ENCODE data around the gene UAP1. TPM values are rescaled to one million over a fixed set of nuclear protein-coding genes. Genes with fewer than 3 reads are reported as not detected.

Gene UAP1
- total RNA-seq, 3 donors from 2014 or later: 91.4 to 123 (median 116) TPM

- DNase-seq (no peak), ATAC-seq (no peak)
- TF ChIP-seq, protein P1, sequence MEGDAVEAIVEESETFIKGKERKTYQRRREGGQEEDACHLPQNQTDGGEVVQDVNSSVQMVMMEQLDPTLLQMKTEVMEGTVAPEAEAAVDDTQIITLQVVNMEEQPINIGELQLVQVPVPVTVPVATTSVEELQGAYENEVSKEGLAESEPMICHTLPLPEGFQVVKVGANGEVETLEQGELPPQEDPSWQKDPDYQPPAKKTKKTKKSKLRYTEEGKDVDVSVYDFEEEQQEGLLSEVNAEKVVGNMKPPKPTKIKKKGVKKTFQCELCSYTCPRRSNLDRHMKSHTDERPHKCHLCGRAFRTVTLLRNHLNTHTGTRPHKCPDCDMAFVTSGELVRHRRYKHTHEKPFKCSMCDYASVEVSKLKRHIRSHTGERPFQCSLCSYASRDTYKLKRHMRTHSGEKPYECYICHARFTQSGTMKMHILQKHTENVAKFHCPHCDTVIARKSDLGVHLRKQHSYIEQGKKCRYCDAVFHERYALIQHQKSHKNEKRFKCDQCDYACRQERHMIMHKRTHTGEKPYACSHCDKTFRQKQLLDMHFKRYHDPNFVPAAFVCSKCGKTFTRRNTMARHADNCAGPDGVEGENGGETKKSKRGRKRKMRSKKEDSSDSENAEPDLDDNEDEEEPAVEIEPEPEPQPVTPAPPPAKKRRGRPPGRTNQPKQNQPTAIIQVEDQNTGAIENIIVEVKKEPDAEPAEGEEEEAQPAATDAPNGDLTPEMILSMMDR (IDR thresholded peaks at IDR 0.05): no peak
- intact Hi-C loops (cut with DNase I, micrococcal nuclease): no loop called here
- H3K9me3 ChIP-seq: no peaks in the 10 kb centered on the region
- H3K36me3 ChIP-seq (ENCODE audit: low read depth): no peaks in the 10 kb centered on the region
- H3K4me3 ChIP-seq: no peak overlapping the region
- peaks cover 5% of the 10 kb centered on the region for H3K4me1 ChIP-seq (ENCODE audit: low read depth)
These were observed 7.3 kb upstream of the UAP1 start for GRCh38 chr1:162554258-162554657.

- Histone ChIP-seq H3K4me3 (no peak overlapping the region), H3K36me3 (ENCODE audit: low read depth) (peaks cover 3% of the 10 kb centered on the region), H3K9me3 (no peaks in the 10 kb centered on the region), H3K4me1 (ENCODE audit: low read depth) (peaks cover 13% of the 10 kb centered on the region)
- TF ChIP-seq, protein P1 (IDR thresholded peaks at IDR 0.05): no peak
- ATAC-seq (peak; percentile 23), DNase-seq (peak in 1 of 3 donors; percentile 91)
- intact Hi-C loops (cut with DNase I, micrococcal nuclease): no loop called here
These were observed 4.0 kb upstream of the UAP1 start for GRCh38 chr1:162557536-162557935.

DNA sequence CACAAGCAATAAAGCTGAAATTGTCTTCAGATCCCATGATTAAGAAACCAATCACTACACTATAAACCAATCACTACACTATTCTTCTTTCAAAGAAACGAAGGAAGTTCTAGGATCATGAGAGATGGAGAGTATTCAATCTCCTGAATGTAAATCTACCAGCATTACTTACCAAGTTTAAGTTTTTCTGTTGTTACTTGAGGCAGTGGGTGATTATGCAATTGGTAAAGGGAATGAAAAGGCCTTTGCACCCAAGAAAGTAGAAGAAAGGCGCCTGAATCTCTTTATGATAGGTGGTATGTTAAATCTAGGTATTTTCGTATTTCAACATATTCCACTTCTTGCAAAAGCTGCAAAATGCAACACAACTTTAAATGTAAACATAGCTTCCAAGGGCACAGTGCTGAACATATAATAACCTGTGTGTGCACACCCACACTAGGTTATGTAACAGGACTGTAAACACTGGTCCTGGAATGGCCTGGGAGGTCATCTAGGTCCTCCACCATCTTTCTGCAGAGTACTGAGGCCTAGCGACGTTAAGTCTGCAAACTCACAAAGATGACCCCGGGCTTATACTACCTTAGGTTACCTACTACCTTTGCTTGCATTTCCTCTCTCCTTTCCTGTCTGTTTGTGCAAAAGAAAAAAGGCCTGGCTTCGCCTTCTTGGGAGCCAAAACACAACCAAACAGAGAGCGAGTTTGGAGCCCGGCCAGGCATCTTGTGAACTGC is 1.1 kb upstream of the UAP1 start:
- Histone ChIP-seq H3K9me3 (no peaks in the 10 kb centered on the region), H3K4me1 (ENCODE audit: low read depth) (peaks cover 37% of the 10 kb centered on the region), H3K4me3 (peak overlapping the region; percentile 87), H3K36me3 (ENCODE audit: low read depth) (peaks cover 3% of the 10 kb centered on the region)
- ATAC-seq (peak; percentile 39), DNase-seq (no peak)
- intact Hi-C loops (cut with DNase I, micrococcal nuclease): no loop called here
- TF ChIP-seq, protein P1 (IDR thresholded peaks at IDR 0.05): no peak

DNA sequence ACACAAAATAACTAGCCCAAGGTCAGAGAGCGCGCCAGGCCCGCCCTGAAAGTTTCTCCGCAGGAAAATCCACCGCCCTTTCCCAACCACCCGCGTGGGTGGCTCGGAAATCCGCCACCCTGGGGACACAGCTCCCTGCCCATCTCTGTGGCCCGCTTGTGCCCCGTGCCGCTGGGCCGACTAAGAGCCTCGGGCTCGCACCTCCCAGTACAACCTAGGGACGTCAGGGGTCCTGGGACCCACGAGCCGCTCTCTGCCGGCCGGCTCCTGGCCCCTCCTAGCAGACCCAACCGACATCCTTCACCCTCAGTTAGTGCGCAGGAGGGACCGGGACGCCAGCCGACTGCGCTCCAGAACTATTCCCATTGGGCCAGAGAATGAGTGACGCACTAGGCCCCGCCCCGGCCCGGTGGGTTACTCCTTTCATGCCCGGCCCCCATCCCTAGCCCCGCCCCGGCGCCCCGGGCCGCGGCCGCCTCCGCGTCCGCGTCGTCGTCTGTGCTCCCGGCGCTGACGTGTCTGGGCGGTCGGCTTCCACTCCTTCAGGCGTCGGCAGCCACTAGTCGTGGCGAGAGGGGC is 396 bp upstream of the UAP1 start:
- Histone ChIP-seq H3K4me3 (peak overlapping the region; percentile 87), H3K9me3 (no peaks in the 10 kb centered on the region), H3K4me1 (ENCODE audit: low read depth) (peaks cover 37% of the 10 kb centered on the region), H3K36me3 (ENCODE audit: low read depth) (peaks cover 3% of the 10 kb centered on the region)
- ATAC-seq: peak; percentile 93
- TF ChIP-seq, protein P1 (IDR thresholded peaks at IDR 0.05): no peak
- intact Hi-C loops (cut with DNase I, micrococcal nuclease): no loop called here
- DNase-seq: peak; percentile 99 to 100 (median 99)

DNA sequence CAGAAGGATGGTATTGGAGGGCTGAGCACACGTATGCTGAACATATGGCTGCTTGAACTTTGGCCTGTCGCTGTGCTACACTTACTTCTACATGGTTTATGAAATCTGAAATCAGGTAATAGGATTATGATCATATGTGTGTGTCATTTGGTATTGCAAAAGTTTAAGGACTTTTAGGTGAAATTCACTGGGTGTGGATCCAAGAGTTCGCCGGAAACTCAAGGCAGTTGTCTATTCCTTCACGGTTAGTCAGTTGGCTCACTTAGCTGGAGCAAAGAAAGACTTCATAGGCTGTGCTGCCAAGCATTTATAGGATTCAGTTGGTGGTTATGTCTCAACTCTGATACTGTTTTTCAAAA is 927 bp downstream of the UAP1 start:
- intact Hi-C loops (cut with DNase I, micrococcal nuclease): no loop called here
- peak; percentile 46 for ATAC-seq
- no peaks in the 10 kb centered on the region for H3K9me3 ChIP-seq
- TF ChIP-seq, protein P1 (IDR thresholded peaks at IDR 0.05): no peak
- peaks cover 6% of the 10 kb centered on the region for H3K36me3 ChIP-seq (ENCODE audit: low read depth)
- peaks cover 45% of the 10 kb centered on the region for H3K4me1 ChIP-seq (ENCODE audit: low read depth)
- peak overlapping the region; percentile 87 for H3K4me3 ChIP-seq
- peak in 1 of 3 donors; percentile 64 for DNase-seq

All from mucosa of descending colon (tissue), 3 donors.